Fibroblast of lung (primary cell): ENCODE data around the gene KLK11. TPM values are rescaled to one million over a fixed set of nuclear protein-coding genes. Genes with fewer than 3 reads are reported as not detected.

Source experiments
- DNase-seq, 2 donors: peaks; one replicate each; pipeline versions ENCODE4 v3.0.0 to v3.0.0-alpha.2; 2010; ENCODE audit warnings: low read depth in 2 of 2
- H2AFZ ChIP-seq: 2 replicates; pipeline ENCODE4 v1.5.1; 2012; ENCODE audit warnings: low read length, control low read depth, inconsistent platforms
- H3K27ac ChIP-seq: 2 replicates; pipeline ENCODE4 v1.5.1; 2011; ENCODE audit warnings: low read length, control low read depth; ENCODE audit not compliant: insufficient read depth
- H3K27me3 ChIP-seq: 2 replicates; pipeline ENCODE4 v1.5.1; 2011; ENCODE audit warnings: mild to moderate bottlenecking, low read length; ENCODE audit not compliant: control insufficient read depth, insufficient read depth
- H3K36me3 ChIP-seq: 2 replicates; pipeline ENCODE4 v1.5.1; 2011; ENCODE audit warnings: low read length; ENCODE audit not compliant: control insufficient read depth, insufficient read depth
- H3K4me1 ChIP-seq: 2 replicates; pipeline ENCODE4 v1.5.1; 2011; ENCODE audit warnings: low read length; ENCODE audit not compliant: control insufficient read depth, insufficient read depth; ENCODE audit errors: extremely low read depth
- H3K4me2 ChIP-seq: 2 replicates; pipeline ENCODE4 v1.5.1; 2011; ENCODE audit warnings: low read length, control low read depth; ENCODE audit not compliant: insufficient read depth; ENCODE audit errors: extremely low read depth
- H3K4me3 ChIP-seq, 4 experiments: fragments of 200-600 bp in 1 of 4; sonication (generic) in 1 of 4; replicated peaks in 1 of 4; 2 replicates each; pipeline ENCODE4 v1.5.1; 2011 to 2016; ENCODE audit warnings: low read length in 4 of 4, low read depth in 3 of 4, mild to moderate bottlenecking in 3 of 4, control low read depth in 2 of 4, inconsistent platforms in 1 of 4, mixed read lengths in 1 of 4; ENCODE audit not compliant: insufficient read depth in 1 of 4; ENCODE audit errors: control extremely low read depth in 1 of 4
- H3K79me2 ChIP-seq: 2 replicates; pipeline ENCODE4 v1.5.1; 2012; ENCODE audit warnings: mild to moderate bottlenecking, low read length, inconsistent platforms; ENCODE audit not compliant: control insufficient read depth, insufficient read depth
- H3K9ac ChIP-seq: 2 replicates; pipeline ENCODE4 v1.5.1; 2011; ENCODE audit warnings: mild to moderate bottlenecking, low read length, control low read depth; ENCODE audit not compliant: insufficient read depth
- H3K9me3 ChIP-seq: 2 replicates; pipeline ENCODE4 v1.5.1; 2012; ENCODE audit warnings: low read depth, low read length; ENCODE audit not compliant: control insufficient read depth, insufficient read depth
- H4K20me1 ChIP-seq: 2 replicates; pipeline ENCODE4 v1.5.1; 2011; ENCODE audit warnings: low read length; ENCODE audit not compliant: control insufficient read depth, insufficient read depth; ENCODE audit errors: extremely low read depth
- EZH2 ChIP-seq: IDR thresholded peaks from 2 replicates; pipeline ENCODE4 v1.5.1; 2012; ENCODE audit warnings: low read length, control low read depth, mild to moderate bottlenecking; ENCODE audit errors: missing control alignments
- polyA plus RNA-seq, 2 donors: library from polyadenylated mRNA; depleted of rRNA in 1 of 2; stranded (reverse) in 1 of 2; unstranded in 1 of 2; fragments of >200 nt; gene quantifications; 2 replicates each; pipeline ENCODE4 v1.2.1, GENCODE V29; 2011 to 2012; ENCODE audit warnings: missing spikeins in 1 of 2
- total RNA-seq: library from RNA; depleted of rRNA; stranded (reverse); fragments of >200 nt; gene quantifications from 2 replicates; pipeline ENCODE4 v1.2.1, GENCODE V29; 2014
- TF ChIP-seq, protein P1 (sequence below), 2 donors: IDR thresholded peaks in 1 of 2; conservative IDR thresholded peaks in 1 of 2; 1 replicate in 1 of 2; 2 replicates in 1 of 2; pipeline ENCODE4 v1.5.1; 2011 to 2012; ENCODE audit warnings: low read length in 2 of 2, control low read depth in 1 of 2, inconsistent platforms in 1 of 2, low read depth in 1 of 2, mild to moderate bottlenecking in 1 of 2

KLK11 gene
- total and polyA plus RNA-seq, 2 donors (not counting 1 experiment from before 2014, with no cell fraction given), result not detected

DNA sequence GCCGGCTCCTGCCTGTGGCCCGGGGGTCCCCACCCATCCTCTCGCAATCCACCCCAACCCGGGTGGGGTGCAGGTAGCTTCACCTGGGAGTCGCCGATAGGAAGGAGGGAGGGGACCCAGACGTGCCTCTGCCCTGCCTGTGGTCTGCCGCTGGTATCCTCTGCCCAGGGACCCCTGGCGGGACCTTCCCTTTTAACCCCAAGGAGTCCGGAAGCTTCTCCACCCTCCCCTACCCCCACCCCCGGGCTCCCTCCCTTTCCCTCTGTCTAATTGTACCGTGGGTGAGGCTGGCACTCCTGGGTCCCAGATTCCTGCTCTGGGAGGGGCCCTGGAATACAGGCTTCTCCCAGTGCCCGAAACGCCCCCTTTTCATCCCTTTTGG, 6.9 kb downstream of the KLK11 start, which contains the start of gene KLK10:
KLK10 (minus strand) TSS at position 166 of the 382 bp plus-strand sequence. CDS start 579 bp downstream, outside the sequence.
- no peaks in the 10 kb centered on the region for H3K9me3 ChIP-seq
- TF ChIP-seq EZH2, result no peak
- TF ChIP-seq, protein P1, sequence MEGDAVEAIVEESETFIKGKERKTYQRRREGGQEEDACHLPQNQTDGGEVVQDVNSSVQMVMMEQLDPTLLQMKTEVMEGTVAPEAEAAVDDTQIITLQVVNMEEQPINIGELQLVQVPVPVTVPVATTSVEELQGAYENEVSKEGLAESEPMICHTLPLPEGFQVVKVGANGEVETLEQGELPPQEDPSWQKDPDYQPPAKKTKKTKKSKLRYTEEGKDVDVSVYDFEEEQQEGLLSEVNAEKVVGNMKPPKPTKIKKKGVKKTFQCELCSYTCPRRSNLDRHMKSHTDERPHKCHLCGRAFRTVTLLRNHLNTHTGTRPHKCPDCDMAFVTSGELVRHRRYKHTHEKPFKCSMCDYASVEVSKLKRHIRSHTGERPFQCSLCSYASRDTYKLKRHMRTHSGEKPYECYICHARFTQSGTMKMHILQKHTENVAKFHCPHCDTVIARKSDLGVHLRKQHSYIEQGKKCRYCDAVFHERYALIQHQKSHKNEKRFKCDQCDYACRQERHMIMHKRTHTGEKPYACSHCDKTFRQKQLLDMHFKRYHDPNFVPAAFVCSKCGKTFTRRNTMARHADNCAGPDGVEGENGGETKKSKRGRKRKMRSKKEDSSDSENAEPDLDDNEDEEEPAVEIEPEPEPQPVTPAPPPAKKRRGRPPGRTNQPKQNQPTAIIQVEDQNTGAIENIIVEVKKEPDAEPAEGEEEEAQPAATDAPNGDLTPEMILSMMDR (conservative IDR thresholded peaks at IDR 0.05 in 1 of 2, IDR thresholded peaks at IDR 0.05 in 1 of 2; ENCODE audit: low read depth in 1 of 2, low read length in 2 of 2), result no peak
- no peak for DNase-seq
- no peak within 1 kb of the TSS for H3K9ac ChIP-seq
- H2AFZ ChIP-seq, result no peak within 1 kb of the TSS
- no peak within 1 kb of the TSS for H3K4me3 ChIP-seq
- no peaks in the 10 kb centered on the region for H3K36me3 ChIP-seq
- H3K27me3 ChIP-seq, result peaks cover 3% of the 10 kb centered on the region
- H3K79me2 ChIP-seq, result no peaks in the 10 kb centered on the region
- H4K20me1 ChIP-seq, result no peaks in the 10 kb centered on the region
- H3K4me1 ChIP-seq, result no peaks in the 10 kb centered on the region
- H3K27ac ChIP-seq, result no peak within 1 kb of the TSS
- no peak within 1 kb of the TSS for H3K4me2 ChIP-seq

DNA sequence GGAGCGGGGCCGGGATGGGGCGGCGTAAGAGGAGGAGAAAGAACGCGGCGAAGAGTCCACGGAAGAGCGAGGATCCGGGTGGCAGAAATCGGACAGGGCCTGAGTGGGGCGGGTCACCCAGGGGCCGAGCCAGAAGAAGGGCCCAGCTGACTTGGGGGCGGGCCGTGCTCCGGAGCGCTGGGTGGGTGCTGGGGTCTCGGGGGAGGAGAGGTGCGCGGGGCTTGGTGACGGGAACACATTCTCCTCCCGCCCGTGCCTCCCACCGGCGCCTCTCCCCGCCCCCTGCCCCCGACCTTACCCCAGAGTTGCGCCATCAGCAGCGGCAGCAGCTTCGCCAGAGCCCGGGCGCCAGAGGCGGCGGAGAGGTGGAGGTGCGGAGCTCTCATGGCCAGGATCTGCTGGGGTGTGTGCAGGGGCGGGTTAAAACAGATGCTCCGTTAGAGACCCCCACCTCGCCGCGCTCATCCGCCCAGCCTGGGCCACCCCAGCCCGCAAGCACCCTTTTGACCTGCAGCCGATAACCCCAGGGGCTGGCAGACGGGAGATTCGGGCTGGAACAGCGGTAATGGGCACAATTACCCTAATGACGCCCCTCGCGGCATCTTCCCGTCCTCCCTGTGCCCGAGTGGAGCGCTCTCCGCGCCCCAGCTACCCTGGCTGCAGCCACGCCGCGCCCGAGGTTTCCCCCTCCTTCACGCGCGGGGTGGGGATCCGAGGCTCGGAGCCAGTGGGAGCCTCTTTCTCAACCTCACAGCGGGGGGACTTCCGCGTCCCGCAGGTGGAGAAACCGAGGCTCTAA, 7.5 kb downstream of the KLK11 start:
- Histone ChIP-seq H3K27me3 (peaks cover 3% of the 10 kb centered on the region), H3K79me2 (no peaks in the 10 kb centered on the region), H3K4me3 (no peak overlapping the region), H3K27ac (no peak overlapping the region), H3K36me3 (no peaks in the 10 kb centered on the region), H2AFZ (no peak overlapping the region), H4K20me1 (no peaks in the 10 kb centered on the region), H3K9ac (no peak overlapping the region), H3K9me3 (no peaks in the 10 kb centered on the region), H3K4me1 (no peaks in the 10 kb centered on the region), H3K4me2 (no peak overlapping the region)
- TF ChIP-seq EZH2, result peak; percentile 75
- TF ChIP-seq, protein P1 (conservative IDR thresholded peaks at IDR 0.05 in 1 of 2, IDR thresholded peaks at IDR 0.05 in 1 of 2; ENCODE audit: low read depth in 1 of 2, low read length in 2 of 2), result no peak
- DNase-seq, result no peak

DNA sequence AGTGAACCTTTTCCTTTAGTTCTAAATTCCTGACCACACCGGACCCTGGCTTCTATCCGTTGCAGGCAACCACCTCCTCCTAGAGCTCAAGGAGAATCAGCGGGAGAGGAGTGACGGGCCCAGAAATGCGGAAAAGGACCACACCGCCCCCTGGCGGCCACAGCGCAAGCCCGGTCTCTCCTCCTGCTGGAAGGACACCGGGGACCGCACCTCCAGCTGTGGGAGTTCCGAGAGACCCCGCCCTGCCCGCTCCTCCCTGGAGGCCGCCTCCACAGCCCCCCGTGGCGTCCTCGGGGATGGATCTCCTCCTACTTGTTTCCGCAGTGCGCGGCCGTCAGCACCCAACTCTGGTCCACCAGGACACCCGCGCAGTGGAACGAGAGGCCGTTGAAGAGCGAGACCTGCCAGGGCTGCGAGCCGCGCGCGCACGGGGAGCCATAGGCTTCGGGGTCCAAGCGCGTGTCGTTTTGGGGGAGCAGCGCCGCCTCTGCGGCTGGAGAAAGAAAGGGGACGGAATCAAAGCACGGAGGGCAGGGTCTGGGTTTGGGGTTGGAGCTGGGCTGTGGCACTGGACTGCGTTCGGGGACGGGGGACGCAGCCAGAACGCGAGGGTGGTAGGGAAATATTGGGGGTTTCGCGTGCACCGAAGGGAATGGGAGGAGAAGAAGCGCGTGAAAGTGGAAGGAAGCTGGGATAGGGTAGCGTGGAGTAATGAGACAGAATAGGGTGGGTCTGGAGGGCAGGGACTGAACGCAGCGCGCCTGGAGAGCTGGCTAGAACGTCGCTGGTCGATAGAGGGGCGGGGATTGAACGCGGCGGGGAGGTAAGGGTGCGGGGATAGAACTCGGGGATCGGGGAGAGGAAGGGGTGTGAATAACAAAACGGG, 9.4 kb downstream of the KLK11 start:
- H3K9ac ChIP-seq, result no peak overlapping the region
- no peaks in the 10 kb centered on the region for H3K4me1 ChIP-seq
- peak in 1 of 2 donors; percentile 16 for DNase-seq
- TF ChIP-seq EZH2, result no peak
- TF ChIP-seq, protein P1 (conservative IDR thresholded peaks at IDR 0.05 in 1 of 2, IDR thresholded peaks at IDR 0.05 in 1 of 2; ENCODE audit: low read depth in 1 of 2, low read length in 2 of 2), result peak; percentile 36 to 54
- H3K27me3 ChIP-seq, result peaks cover 3% of the 10 kb centered on the region
- H3K9me3 ChIP-seq, result no peaks in the 10 kb centered on the region
- H3K27ac ChIP-seq, result no peak overlapping the region
- H2AFZ ChIP-seq, result no peak overlapping the region
- no peaks in the 10 kb centered on the region for H4K20me1 ChIP-seq
- no peaks in the 10 kb centered on the region for H3K36me3 ChIP-seq
- H3K4me3 ChIP-seq, result no peak overlapping the region
- H3K79me2 ChIP-seq, result no peaks in the 10 kb centered on the region
- no peak overlapping the region for H3K4me2 ChIP-seq
